GM12892 (cell line): ENCODE measurements around the gene UCP3.

ENCODE experiments used
- DNase-seq: peaks from one replicate; pipeline ENCODE4 v3.0.0; 2011; ENCODE audit not compliant: insufficient read length
- FAIRE-seq: peaks from 2 replicates; lab custom pipeline; 2011; peaks lifted over from hg19 to GRCh38; lab: Jason Lieb, UNC
- POLR2A ChIP-seq: IDR thresholded peaks from 2 replicates; pipeline ENCODE4 v1.6.1; 2011; ENCODE audit warnings: low read depth, low read length, control low read depth
- POLR2AphosphoS5 ChIP-seq: IDR thresholded peaks from 2 replicates; pipeline ENCODE4 v1.6.1; 2011; ENCODE audit warnings: low read depth, low read length, control low read depth
- TAF1 ChIP-seq: IDR thresholded peaks from 2 replicates; pipeline ENCODE4 v1.6.1; 2011; ENCODE audit warnings: low read depth, mild to moderate bottlenecking, control low read depth, low read length, borderline replicate concordance

Gene UCP3

DNA sequence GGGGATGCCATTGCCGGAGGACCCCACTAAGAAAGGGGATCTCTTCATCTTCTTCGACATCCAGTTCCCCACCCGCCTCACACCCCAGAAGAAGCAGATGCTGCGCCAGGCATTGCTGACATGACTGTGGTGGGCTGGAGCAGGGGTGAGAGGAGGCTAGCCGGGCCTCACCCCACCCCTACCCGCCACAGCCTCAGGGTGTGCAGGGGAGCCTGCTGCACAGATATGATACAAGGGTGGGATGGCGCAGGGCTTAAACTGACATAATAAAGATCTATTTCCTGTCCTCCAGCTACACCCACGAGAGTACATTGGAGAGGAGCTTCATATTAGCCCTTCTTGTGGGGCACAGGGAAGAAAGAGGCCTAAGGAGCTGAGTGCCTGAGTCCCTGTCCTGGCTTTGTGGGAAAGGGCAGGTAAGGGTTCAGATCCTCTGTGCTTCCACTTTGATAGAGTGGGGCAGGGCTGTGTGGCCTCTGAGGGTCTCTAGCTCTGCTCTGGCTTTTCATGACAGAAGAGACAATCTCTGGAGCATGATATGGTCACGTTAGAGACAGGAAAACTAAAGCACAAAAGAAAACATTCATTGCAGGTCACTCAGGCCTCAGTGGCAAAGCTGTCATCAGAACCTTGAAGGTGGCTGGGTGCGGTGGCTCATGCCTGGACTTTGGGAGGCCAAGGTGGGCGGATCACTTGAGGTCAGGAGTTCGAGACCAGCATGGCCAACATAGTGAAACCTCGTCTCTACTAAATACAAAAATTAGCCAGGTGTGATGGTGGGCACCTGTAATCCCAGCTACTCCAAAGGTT lies 38.7 kb downstream of the UCP3 start:
- DNase-seq: no peak
- TF ChIP-seq POLR2AphosphoS5 (no peak), TAF1 (no peak), POLR2A (no peak)
- no peak for FAIRE-seq

- DNase-seq (no peak), FAIRE-seq (no peak)
- TF ChIP-seq TAF1: no peak
- no peak for TF ChIP-seq POLR2AphosphoS5
- TF ChIP-seq POLR2A: no peak
These were observed 39.8 kb downstream of the UCP3 start for GRCh38 chr11:73969091-73969490.

DNA sequence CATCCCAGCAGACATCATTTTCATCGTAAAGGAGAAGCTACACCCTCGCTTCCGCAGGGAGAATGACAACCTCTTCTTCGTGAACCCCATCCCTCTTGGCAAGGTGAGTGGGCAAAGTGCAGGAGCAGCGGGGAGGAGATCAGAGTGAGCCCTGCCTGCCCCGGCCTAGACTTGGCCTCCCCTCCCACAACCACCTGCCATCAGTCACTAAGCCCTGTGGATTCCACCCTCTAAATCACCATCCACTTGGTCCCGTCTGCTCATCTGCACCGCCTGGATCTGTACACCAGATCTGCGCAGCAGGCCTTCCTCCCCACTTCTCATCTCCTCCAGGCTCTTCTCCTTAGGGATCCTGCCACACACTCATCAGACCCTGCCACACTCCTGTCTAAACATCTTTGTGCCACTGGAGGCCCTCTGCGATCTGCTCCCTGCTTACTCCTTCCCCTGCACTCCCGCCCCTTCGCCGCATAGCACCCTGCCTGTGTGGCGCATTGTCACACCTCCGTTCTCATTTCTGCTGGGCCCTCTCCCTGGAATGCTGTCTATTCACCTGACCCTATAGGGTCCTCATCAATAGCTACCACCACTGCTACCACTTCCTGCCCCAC lies 40.4 kb downstream of the UCP3 start:
- TF ChIP-seq POLR2A (no peak), POLR2AphosphoS5 (no peak), TAF1 (no peak)
- FAIRE-seq: no peak
- DNase-seq: no peak

GRCh38 chr11:73965764-73966121 lies 43.1 kb downstream of the UCP3 start:
- TF ChIP-seq POLR2AphosphoS5: no peak
- TF ChIP-seq POLR2A: no peak
- DNase-seq (no peak), FAIRE-seq (peak; percentile 70)

DNA sequence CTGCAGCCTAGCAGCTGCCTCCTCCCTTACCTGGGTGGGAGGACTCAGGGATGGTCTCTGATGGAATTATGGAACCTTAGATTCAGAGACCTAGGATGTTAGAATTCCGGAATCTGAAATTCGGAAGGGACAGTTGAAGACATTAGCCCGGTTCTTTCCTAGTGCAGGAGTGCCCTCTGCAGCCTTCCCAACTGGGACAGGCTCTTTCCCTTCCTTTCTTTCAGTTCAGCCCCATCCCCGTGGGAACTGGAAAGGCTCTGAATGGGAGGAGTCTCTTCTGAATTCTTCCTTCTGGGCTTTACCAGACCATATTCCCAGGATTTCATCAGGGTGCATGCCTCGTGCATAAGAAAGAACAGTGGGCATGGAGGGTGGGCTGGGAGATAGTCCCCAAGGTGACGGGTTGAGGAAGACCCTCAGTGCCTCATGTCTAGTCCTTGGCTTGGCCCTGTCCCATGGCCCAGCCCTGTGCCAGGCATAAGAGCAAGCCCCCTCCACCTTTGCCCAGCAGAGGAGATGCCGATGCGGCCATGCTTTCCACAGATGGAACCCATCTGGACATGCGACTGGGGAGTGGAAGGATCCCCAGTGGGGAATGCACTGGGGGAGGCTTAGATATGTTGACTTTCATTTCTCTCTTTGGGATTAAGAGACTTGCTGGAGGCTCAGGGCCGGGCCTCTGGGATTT lies 43.7 kb downstream of the UCP3 start:
- DNase-seq (no peak), FAIRE-seq (no peak)
- TF ChIP-seq POLR2AphosphoS5: no peak
- TF ChIP-seq POLR2A: no peak
- TF ChIP-seq TAF1: no peak

- TF ChIP-seq TAF1: no peak
- no peak for TF ChIP-seq POLR2A
- TF ChIP-seq POLR2AphosphoS5: no peak
- no peak for DNase-seq
- no peak for FAIRE-seq
These were observed 45.0 kb downstream of the UCP3 start for GRCh38 chr11:73963861-73964260.

DNA sequence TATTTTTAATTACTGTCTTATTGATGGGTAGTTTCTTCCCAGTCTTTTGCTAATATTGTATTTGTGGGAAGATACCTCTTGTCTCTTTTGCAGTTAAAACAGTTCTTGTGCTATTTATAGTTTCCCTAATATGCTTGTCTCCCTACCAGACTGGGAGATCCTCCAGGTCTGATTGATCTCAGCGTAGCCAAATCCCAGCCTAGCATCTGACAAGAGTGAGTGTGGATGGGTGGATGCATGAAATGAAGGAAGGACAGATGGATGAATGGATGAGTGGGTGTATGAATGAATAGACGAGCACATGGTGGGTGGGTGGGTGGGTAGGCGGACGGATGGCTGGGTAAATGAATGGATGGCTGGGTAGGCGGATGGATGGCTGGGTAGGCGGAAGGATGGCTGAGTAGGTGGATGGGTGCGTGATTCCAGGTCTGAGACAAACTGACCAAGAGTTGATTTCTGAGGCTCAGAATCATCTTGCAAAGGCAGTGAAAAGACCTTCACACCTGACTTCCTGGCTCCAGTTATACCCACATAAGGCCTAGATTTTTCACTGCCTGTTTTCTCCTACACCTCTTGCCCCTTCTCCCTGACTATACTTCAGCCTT lies 46.7 kb downstream of the UCP3 start:
- FAIRE-seq (peak; percentile 64), DNase-seq (no peak)
- no peak for TF ChIP-seq POLR2AphosphoS5
- TF ChIP-seq POLR2A: no peak
- TF ChIP-seq TAF1: no peak

- no peak for DNase-seq
- TF ChIP-seq POLR2AphosphoS5 (no peak), TAF1 (no peak), POLR2A (no peak)
- peak; percentile 65 for FAIRE-seq
These were observed 47.6 kb downstream of the UCP3 start for GRCh38 chr11:73961321-73961720.

DNA sequence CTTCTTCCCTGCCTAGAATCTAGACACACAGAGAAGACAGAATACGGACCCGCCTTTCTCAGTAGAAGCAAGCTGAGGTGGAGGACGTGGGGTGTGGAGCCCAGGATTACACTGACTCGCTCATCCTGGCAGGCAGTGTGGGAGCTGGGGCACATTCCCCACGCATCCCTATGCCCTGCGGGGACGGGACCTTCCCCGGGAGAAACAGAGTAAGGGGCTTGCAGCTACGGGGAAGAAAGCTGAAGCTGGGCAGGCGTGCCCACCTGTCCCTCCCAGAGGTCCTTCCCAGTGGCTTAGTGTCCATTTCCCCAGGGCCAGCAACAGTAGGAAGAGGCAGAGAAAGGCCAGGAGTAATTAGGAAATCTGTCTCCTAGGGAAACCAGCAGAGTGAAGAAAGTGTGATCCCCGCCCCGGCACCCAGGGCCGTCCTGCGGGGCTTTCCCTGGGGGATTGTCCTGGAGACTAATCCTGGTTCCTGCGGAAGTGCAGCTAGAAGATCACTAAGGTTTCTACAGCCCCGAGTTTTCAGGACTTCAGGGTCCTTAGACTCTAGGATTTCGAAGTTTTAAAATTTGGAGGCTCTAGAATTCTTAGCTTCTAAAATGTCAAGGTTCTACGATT lies 50.3 kb downstream of the UCP3 start:
- no peak for FAIRE-seq
- TF ChIP-seq TAF1 (no peak), POLR2AphosphoS5 (no peak), POLR2A (no peak)
- no peak for DNase-seq

GRCh38 chr11:73957654-73958361 lies 51.1 kb downstream of the UCP3 start:
- FAIRE-seq (no peak), DNase-seq (no peak)
- TF ChIP-seq TAF1: no peak
- TF ChIP-seq POLR2A: no peak
- TF ChIP-seq POLR2AphosphoS5: no peak
